ENCODE data around the gene NF2.

- TF ChIP-seq POLR2A (IDR thresholded peaks at IDR 0.05): no peak
- TF ChIP-seq, protein P1, sequence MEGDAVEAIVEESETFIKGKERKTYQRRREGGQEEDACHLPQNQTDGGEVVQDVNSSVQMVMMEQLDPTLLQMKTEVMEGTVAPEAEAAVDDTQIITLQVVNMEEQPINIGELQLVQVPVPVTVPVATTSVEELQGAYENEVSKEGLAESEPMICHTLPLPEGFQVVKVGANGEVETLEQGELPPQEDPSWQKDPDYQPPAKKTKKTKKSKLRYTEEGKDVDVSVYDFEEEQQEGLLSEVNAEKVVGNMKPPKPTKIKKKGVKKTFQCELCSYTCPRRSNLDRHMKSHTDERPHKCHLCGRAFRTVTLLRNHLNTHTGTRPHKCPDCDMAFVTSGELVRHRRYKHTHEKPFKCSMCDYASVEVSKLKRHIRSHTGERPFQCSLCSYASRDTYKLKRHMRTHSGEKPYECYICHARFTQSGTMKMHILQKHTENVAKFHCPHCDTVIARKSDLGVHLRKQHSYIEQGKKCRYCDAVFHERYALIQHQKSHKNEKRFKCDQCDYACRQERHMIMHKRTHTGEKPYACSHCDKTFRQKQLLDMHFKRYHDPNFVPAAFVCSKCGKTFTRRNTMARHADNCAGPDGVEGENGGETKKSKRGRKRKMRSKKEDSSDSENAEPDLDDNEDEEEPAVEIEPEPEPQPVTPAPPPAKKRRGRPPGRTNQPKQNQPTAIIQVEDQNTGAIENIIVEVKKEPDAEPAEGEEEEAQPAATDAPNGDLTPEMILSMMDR (IDR thresholded peaks at IDR 0.05): no peak
- no peak for TF ChIP-seq POLR2AphosphoS5 (IDR thresholded peaks at IDR 0.05)
- no peak for TF ChIP-seq EP300 (IDR thresholded peaks at IDR 0.05)
Observed at GRCh38 chr22:29674121-29674520, 70.7 kb downstream of the NF2 start.
